Measurements from ENCODE around the gene TAMM41.
"Not testable (repeated sequence)": the region's sequence is repeated elsewhere in the genome, so short reads cannot be mapped to it uniquely, and the experiment has no call there.

TAMM41 gene

GRCh38 chr3:11846281-11847266, at the start of gene TAMM41:
Gene TAMM41, minus strand, starts transcription at chr3:11846885. Its CDS starts 249 bp downstream, at chr3:11846636.
- DNase-seq, result peak; percentile 14 to 58

- no peak for DNase-seq
Measured at GRCh38 chr3:11878837-11879236, 32.2 kb upstream of the TAMM41 start.

- not testable (repeated sequence) for DNase-seq
Measured at GRCh38 chr3:11874707-11875106, 28.0 kb upstream of the TAMM41 start.

GRCh38 chr3:11863739-11864138, 17.1 kb upstream of the TAMM41 start:
- DNase-seq, result not testable (repeated sequence)

GRCh38 chr3:11862584-11862983, 15.9 kb upstream of the TAMM41 start:
- not testable (repeated sequence) for DNase-seq

GRCh38 chr3:11862145-11862544, 15.5 kb upstream of the TAMM41 start:
- DNase-seq, result not testable (repeated sequence)

- not testable (repeated sequence) for DNase-seq
Measured at GRCh38 chr3:11860213-11860612, 13.5 kb upstream of the TAMM41 start.

GRCh38 chr3:11853450-11853849, 6.8 kb upstream of the TAMM41 start:
- DNase-seq, result no peak

GRCh38 chr3:11850003-11850402, 3.3 kb upstream of the TAMM41 start:
- DNase-seq, result no peak

GRCh38 chr3:11847607-11848006, 922 bp upstream of the TAMM41 start:
- DNase-seq, result no peak

- no peak for DNase-seq
Measured at GRCh38 chr3:11845651-11846050, 1.0 kb downstream of the TAMM41 start.

GRCh38 chr3:11844891-11845290, 1.8 kb downstream of the TAMM41 start:
- DNase-seq, result no peak

GRCh38 chr3:11835028-11835639, 11.6 kb downstream of the TAMM41 start:
- DNase-seq, result no peak

GRCh38 chr3:11832981-11833905, 13.4 kb downstream of the TAMM41 start:
- DNase-seq, result no peak

- no peak for DNase-seq
Measured at GRCh38 chr3:11829416-11829815, 17.3 kb downstream of the TAMM41 start.

- no peak for DNase-seq
Measured at GRCh38 chr3:11826628-11827265, 19.9 kb downstream of the TAMM41 start.

- DNase-seq, result no peak
Measured at GRCh38 chr3:11825301-11825700, 21.4 kb downstream of the TAMM41 start.

GRCh38 chr3:11820531-11821041, 26.1 kb downstream of the TAMM41 start:
- no peak for DNase-seq

GRCh38 chr3:11819146-11819689, 27.5 kb downstream of the TAMM41 start:
- DNase-seq, result no peak

- peak in 1 of 2 experiments; percentile 5 for DNase-seq
Measured at GRCh38 chr3:11818033-11818432, 28.7 kb downstream of the TAMM41 start.

GRCh38 chr3:11815111-11815510, 31.6 kb downstream of the TAMM41 start:
- DNase-seq, result no peak

GRCh38 chr3:11814663-11815062, 32.0 kb downstream of the TAMM41 start:
- no peak for DNase-seq

Measured in NCI-H187 (cell line).